Keratinocyte (primary cell): ENCODE data around the gene NDRG3. TPM values are rescaled to one million over a fixed set of nuclear protein-coding genes. Genes with fewer than 3 reads are reported as not detected.

Experiments used
- DNase-seq: peaks from one replicate; pipeline ENCODE4 v3.0.0-alpha.2; 2011; ENCODE audit warnings: low read depth, missing footprints, low spot score
- FAIRE-seq: peaks from 2 replicates; lab custom pipeline; 2011; peaks lifted over from hg19 to GRCh38; lab: Jason Lieb, UNC
- H2AFZ ChIP-seq: 2 replicates; pipeline ENCODE4 v1.6.0; 2012; ENCODE audit warnings: low read length, control low read depth, inconsistent platforms; ENCODE audit not compliant: control insufficient read depth
- H3K27ac ChIP-seq: 2 replicates; pipeline ENCODE4 v1.5.1; 2011; ENCODE audit warnings: low read length; ENCODE audit not compliant: control insufficient read depth, insufficient read depth
- H3K27me3 ChIP-seq: 3 replicates; pipeline ENCODE4 v1.6.0; 2011; ENCODE audit warnings: low read length; ENCODE audit not compliant: control insufficient read depth, insufficient read depth; ENCODE audit errors: extremely low read depth
- H3K36me3 ChIP-seq, 2 experiments: 2 replicates in 1 of 2; 3 replicates in 1 of 2; pipeline ENCODE4 v1.5.1; 2011; ENCODE audit warnings: low read length in 2 of 2, mild to moderate bottlenecking in 1 of 2; ENCODE audit not compliant: control insufficient read depth in 2 of 2, insufficient read depth in 2 of 2; ENCODE audit errors: extremely low read depth in 1 of 2
- H3K4me1 ChIP-seq: 3 replicates; pipeline ENCODE4 v1.5.1; 2011; ENCODE audit warnings: low read length; ENCODE audit not compliant: control insufficient read depth, insufficient read depth; ENCODE audit errors: extremely low read depth
- H3K4me2 ChIP-seq: 3 replicates; pipeline ENCODE4 v1.6.0; 2011; ENCODE audit warnings: low read depth, low read length; ENCODE audit not compliant: control insufficient read depth, insufficient read depth; ENCODE audit errors: extremely low read depth
- H3K4me3 ChIP-seq, 3 experiments: fragments of 200-600 bp in 1 of 3; sonication (generic) in 1 of 3; 2 replicates in 2 of 3; 3 replicates in 1 of 3; pipeline ENCODE4 v1.5.1; 2011 to 2016; ENCODE audit warnings: low read length in 3 of 3, mild to moderate bottlenecking in 3 of 3, control low read depth in 2 of 3, inconsistent platforms in 1 of 3, low read depth in 1 of 3, mixed read lengths in 1 of 3, mixed run types in 1 of 3, moderate library complexity in 1 of 3; ENCODE audit not compliant: control insufficient read depth in 2 of 3, insufficient read depth in 2 of 3; ENCODE audit errors: extremely low read depth in 1 of 3
- H3K79me2 ChIP-seq: 2 replicates; pipeline ENCODE4 v1.6.0; 2012; ENCODE audit warnings: low read length; ENCODE audit not compliant: control insufficient read depth, insufficient read depth
- H3K9ac ChIP-seq: 3 replicates; pipeline ENCODE4 v1.6.0; 2011; ENCODE audit warnings: low read length; ENCODE audit not compliant: control insufficient read depth, insufficient read depth; ENCODE audit errors: extremely low read depth
- H3K9me1 ChIP-seq: 3 replicates; pipeline ENCODE4 v1.6.0; 2011; ENCODE audit warnings: low read length; ENCODE audit not compliant: control insufficient read depth, insufficient read depth; ENCODE audit errors: extremely low read depth
- H3K9me3 ChIP-seq: 2 replicates; pipeline ENCODE4 v1.5.1; 2012; ENCODE audit warnings: low read depth, low read length; ENCODE audit not compliant: control insufficient read depth
- H4K20me1 ChIP-seq: 3 replicates; pipeline ENCODE4 v1.6.0; 2011; ENCODE audit warnings: low read length; ENCODE audit not compliant: control insufficient read depth, insufficient read depth; ENCODE audit errors: extremely low read depth
- EZH2 ChIP-seq: IDR thresholded peaks from one replicate; pipeline ENCODE4 v1.6.1; 2012; ENCODE audit warnings: inconsistent platforms, mild to moderate bottlenecking, low read length, moderate library complexity
- dilution Hi-C: fragments of 300-500 bp; cut with MboI; formaldehyde crosslinking; loops from one replicate; pipeline ENCODE4 v1.7.0; 2020; ENCODE audit warnings: low sequenced_read_pairs; ENCODE audit not compliant: extremely low pct_ligation_motif_present
- polyA plus RNA-seq, 5 experiments: library from polyadenylated mRNA; depleted of rRNA in 3 of 5; stranded (reverse) in 3 of 5; stranded (forward) in 1 of 5; unstranded in 1 of 5; fragments of >200 nt; gene quantifications; 1 replicate in 1 of 5; 2 replicates in 3 of 5; 3 replicates in 1 of 5; pipeline versions ENCODE4 v1.2.1 to v1.2.3, GENCODE V29; 2011 to 2012; ENCODE audit warnings: missing spikeins in 2 of 5, low read depth in 1 of 5, low replicate concordance in 1 of 5
- TF ChIP-seq, protein P1 (sequence below), 3 experiments: IDR thresholded peaks in 1 of 3; conservative IDR thresholded peaks in 1 of 3; optimal IDR thresholded peaks in 1 of 3; 2 replicates in 2 of 3; 3 replicates in 1 of 3; pipeline versions ENCODE3 to v1.5.1; 2011; ENCODE audit warnings: low read length in 3 of 3, mild to moderate bottlenecking in 3 of 3, moderate library complexity in 2 of 3, control low read depth in 1 of 3, inconsistent platforms in 1 of 3; ENCODE audit not compliant: insufficient read depth in 2 of 3; ENCODE audit errors: extremely low read depth in 1 of 3

NDRG3 gene
- polyA plus RNA-seq, 1 donor (not counting 4 experiments of a cell fraction or from before 2014, with no cell fraction given), result 44.1 TPM

DNA sequence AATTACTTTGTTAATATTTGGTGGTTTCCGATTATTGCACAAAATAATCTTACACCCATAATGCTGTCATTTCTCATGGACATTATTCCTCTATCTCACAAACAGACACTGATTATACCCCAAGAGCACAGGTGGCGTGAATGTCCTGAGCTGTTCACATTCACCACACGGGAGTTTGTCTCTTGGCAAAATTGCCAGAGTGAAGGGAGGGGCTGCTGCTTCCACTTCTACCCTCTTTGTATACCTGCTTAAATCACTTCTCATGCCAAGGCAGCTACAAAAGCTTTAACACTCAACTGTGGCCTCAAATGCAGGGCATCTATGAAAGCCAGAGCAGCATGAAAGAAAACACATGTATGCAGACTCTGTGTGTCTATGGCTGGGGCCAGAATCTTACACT, 58.0 kb downstream of the NDRG3 start:
- Histone ChIP-seq H3K36me3 (peaks cover 5% of the 10 kb centered on the region in 2 experiments), H3K9me1 (no peaks in the 10 kb centered on the region), H3K4me2 (no peak overlapping the region), H3K27me3 (no peaks in the 10 kb centered on the region), H3K9me3 (no peaks in the 10 kb centered on the region), H4K20me1 (no peaks in the 10 kb centered on the region), H3K4me1 (no peaks in the 10 kb centered on the region), H3K27ac (no peak overlapping the region), H3K9ac (no peak overlapping the region), H3K79me2 (no peaks in the 10 kb centered on the region), H3K4me3 (no peak overlapping the region), H2AFZ (no peak overlapping the region)
- DNase-seq, result no peak
- dilution Hi-C loops, result no loop called here
- FAIRE-seq, result no peak
- TF ChIP-seq EZH2, result no peak
- TF ChIP-seq, protein P1, sequence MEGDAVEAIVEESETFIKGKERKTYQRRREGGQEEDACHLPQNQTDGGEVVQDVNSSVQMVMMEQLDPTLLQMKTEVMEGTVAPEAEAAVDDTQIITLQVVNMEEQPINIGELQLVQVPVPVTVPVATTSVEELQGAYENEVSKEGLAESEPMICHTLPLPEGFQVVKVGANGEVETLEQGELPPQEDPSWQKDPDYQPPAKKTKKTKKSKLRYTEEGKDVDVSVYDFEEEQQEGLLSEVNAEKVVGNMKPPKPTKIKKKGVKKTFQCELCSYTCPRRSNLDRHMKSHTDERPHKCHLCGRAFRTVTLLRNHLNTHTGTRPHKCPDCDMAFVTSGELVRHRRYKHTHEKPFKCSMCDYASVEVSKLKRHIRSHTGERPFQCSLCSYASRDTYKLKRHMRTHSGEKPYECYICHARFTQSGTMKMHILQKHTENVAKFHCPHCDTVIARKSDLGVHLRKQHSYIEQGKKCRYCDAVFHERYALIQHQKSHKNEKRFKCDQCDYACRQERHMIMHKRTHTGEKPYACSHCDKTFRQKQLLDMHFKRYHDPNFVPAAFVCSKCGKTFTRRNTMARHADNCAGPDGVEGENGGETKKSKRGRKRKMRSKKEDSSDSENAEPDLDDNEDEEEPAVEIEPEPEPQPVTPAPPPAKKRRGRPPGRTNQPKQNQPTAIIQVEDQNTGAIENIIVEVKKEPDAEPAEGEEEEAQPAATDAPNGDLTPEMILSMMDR (optimal IDR thresholded peaks at IDR 0.05 in 1 of 3, IDR thresholded peaks at IDR 0.05 in 1 of 3, conservative IDR thresholded peaks at IDR 0.05 in 1 of 3; ENCODE audit: extremely low read depth in 1 of 3, insufficient read depth in 2 of 3, low read length in 3 of 3), result no peak

DNA sequence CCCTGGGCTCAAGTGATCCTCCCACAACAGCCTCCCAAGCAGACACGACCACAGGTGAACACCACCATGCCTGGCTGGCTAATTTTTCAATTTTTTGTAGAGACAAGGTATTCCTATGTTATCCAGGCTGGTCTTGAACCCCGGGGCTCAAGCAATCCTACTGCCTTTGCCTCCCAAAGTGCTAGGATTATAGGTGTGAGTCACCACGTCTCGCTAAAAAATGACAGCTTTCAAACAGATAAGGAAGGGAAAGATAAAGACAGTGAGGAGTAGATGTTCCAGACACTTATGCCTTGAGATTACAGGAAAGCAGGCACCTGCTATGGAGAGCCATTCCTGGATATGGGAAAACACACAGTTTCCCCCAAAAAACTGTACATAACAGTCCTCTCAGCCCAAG, 58.9 kb downstream of the NDRG3 start:
- Histone ChIP-seq H4K20me1 (no peaks in the 10 kb centered on the region), H3K27ac (no peak overlapping the region), H3K4me3 (no peak overlapping the region), H3K9me3 (no peaks in the 10 kb centered on the region), H3K9me1 (no peaks in the 10 kb centered on the region), H2AFZ (no peak overlapping the region), H3K9ac (no peak overlapping the region), H3K4me2 (no peak overlapping the region), H3K4me1 (no peaks in the 10 kb centered on the region), H3K79me2 (no peaks in the 10 kb centered on the region), H3K36me3 (peaks cover 5 to 10% of the 10 kb centered on the region in 2 experiments), H3K27me3 (no peaks in the 10 kb centered on the region)
- no peak for TF ChIP-seq EZH2
- TF ChIP-seq, protein P1 (optimal IDR thresholded peaks at IDR 0.05 in 1 of 3, IDR thresholded peaks at IDR 0.05 in 1 of 3, conservative IDR thresholded peaks at IDR 0.05 in 1 of 3; ENCODE audit: extremely low read depth in 1 of 3, insufficient read depth in 2 of 3, low read length in 3 of 3), result no peak
- DNase-seq (no peak), FAIRE-seq (no peak)
- dilution Hi-C loops, result no loop called here
